ENCODE measurements around the gene FAM161B.

Gene FAM161B

GRCh38 chr14:73977896-73978295, 28.0 kb upstream of the FAM161B start:
- Histone ChIP-seq H3K4me3 (ENCODE audit: low read depth, low read length) (no peak overlapping the region), H3K4me2 (ENCODE audit: low read length) (no peak overlapping the region), H3K27ac (no peak overlapping the region), H3K4me1 (no peaks in the 10 kb centered on the region), H3K9ac (no peak overlapping the region), H3K27me3 (ENCODE audit: control insufficient read depth, insufficient read depth, low read length) (no peaks in the 10 kb centered on the region), H2AFZ (no peak overlapping the region), H3K79me2 (no peaks in the 10 kb centered on the region), H3K9me3 (ENCODE audit: control insufficient read depth, low read length) (no peaks in the 10 kb centered on the region), H3K36me3 (ENCODE audit: control insufficient read depth, insufficient read depth, low read length) (no peaks in the 10 kb centered on the region)
- TF ChIP-seq, protein P1, sequence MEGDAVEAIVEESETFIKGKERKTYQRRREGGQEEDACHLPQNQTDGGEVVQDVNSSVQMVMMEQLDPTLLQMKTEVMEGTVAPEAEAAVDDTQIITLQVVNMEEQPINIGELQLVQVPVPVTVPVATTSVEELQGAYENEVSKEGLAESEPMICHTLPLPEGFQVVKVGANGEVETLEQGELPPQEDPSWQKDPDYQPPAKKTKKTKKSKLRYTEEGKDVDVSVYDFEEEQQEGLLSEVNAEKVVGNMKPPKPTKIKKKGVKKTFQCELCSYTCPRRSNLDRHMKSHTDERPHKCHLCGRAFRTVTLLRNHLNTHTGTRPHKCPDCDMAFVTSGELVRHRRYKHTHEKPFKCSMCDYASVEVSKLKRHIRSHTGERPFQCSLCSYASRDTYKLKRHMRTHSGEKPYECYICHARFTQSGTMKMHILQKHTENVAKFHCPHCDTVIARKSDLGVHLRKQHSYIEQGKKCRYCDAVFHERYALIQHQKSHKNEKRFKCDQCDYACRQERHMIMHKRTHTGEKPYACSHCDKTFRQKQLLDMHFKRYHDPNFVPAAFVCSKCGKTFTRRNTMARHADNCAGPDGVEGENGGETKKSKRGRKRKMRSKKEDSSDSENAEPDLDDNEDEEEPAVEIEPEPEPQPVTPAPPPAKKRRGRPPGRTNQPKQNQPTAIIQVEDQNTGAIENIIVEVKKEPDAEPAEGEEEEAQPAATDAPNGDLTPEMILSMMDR (IDR thresholded peaks at IDR 0.05): no peak

- Histone ChIP-seq H2AFZ (no peak overlapping the region), H3K9ac (no peak overlapping the region), H3K4me3 (ENCODE audit: low read depth, low read length) (no peak overlapping the region), H3K27ac (no peak overlapping the region), H3K4me2 (ENCODE audit: low read length) (no peak overlapping the region), H3K27me3 (ENCODE audit: control insufficient read depth, insufficient read depth, low read length) (no peaks in the 10 kb centered on the region), H3K4me1 (no peaks in the 10 kb centered on the region), H3K79me2 (no peaks in the 10 kb centered on the region), H3K36me3 (ENCODE audit: control insufficient read depth, insufficient read depth, low read length) (no peaks in the 10 kb centered on the region), H3K9me3 (ENCODE audit: control insufficient read depth, low read length) (no peaks in the 10 kb centered on the region)
- TF ChIP-seq, protein P1 (IDR thresholded peaks at IDR 0.05): no peak
Observed at GRCh38 chr14:73976125-73976524, 26.2 kb upstream of the FAM161B start.

DNA sequence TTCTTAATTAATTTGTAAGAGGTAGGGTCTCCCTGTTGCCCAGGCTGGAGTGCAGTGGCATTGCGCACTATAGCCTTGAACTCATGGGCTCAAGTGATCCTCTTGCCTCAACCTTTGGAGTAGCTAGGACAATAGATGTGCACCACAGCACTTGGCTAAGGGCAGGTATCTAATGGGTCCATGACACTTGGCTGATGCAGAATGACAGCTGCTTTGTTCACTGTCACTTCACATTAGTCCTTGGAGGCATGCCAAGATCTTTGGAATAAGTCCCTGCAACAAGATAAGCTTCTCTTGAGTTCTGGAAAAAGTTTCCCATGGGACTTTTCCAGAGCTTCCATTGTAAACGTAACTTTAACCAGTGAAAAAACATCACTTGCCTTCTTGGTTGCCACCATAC, 23.6 kb upstream of the FAM161B start:
- no peaks in the 10 kb centered on the region for H3K79me2 ChIP-seq
- H3K9me3 ChIP-seq (ENCODE audit: control insufficient read depth, low read length): no peaks in the 10 kb centered on the region
- no peaks in the 10 kb centered on the region for H3K36me3 ChIP-seq (ENCODE audit: control insufficient read depth, insufficient read depth, low read length)
- H3K4me3 ChIP-seq (ENCODE audit: low read depth, low read length): no peak overlapping the region
- H3K9ac ChIP-seq: no peak overlapping the region
- no peaks in the 10 kb centered on the region for H3K27me3 ChIP-seq (ENCODE audit: control insufficient read depth, insufficient read depth, low read length)
- no peak overlapping the region for H3K4me2 ChIP-seq (ENCODE audit: low read length)
- TF ChIP-seq, protein P1 (IDR thresholded peaks at IDR 0.05): no peak
- no peak overlapping the region for H2AFZ ChIP-seq
- no peak overlapping the region for H3K27ac ChIP-seq
- no peaks in the 10 kb centered on the region for H3K4me1 ChIP-seq

DNA sequence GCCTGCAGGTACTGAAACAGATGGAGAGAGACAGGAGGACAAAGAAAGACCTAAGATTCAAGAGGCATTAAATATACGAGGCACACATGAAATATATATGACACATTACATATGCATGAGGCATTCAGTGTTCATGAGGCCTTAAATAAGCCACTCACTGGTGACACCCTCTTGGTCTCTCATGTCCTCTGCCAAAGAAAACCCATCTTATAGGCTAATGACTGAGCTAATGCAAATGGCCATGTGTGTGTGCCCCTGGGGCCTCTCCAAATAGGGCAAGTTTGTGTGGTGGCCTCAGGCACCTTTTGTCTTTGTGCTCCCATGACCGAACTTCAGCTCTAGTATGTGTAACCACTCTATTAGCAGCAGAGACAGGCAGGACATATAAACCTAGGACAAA, 19.0 kb upstream of the FAM161B start:
- Histone ChIP-seq H3K9me3 (ENCODE audit: control insufficient read depth, low read length) (no peaks in the 10 kb centered on the region), H3K4me1 (no peaks in the 10 kb centered on the region), H3K79me2 (no peaks in the 10 kb centered on the region), H3K4me2 (ENCODE audit: low read length) (no peak overlapping the region), H3K9ac (no peak overlapping the region), H3K27me3 (ENCODE audit: control insufficient read depth, insufficient read depth, low read length) (no peaks in the 10 kb centered on the region), H3K36me3 (ENCODE audit: control insufficient read depth, insufficient read depth, low read length) (no peaks in the 10 kb centered on the region), H2AFZ (no peak overlapping the region), H3K4me3 (ENCODE audit: low read depth, low read length) (no peak overlapping the region), H3K27ac (no peak overlapping the region)
- TF ChIP-seq, protein P1 (IDR thresholded peaks at IDR 0.05): no peak

GRCh38 chr14:73965216-73965615, 15.3 kb upstream of the FAM161B start:
- H3K27ac ChIP-seq: no peak overlapping the region
- no peaks in the 10 kb centered on the region for H3K36me3 ChIP-seq (ENCODE audit: control insufficient read depth, insufficient read depth, low read length)
- H3K79me2 ChIP-seq: no peaks in the 10 kb centered on the region
- H2AFZ ChIP-seq: no peak overlapping the region
- H3K27me3 ChIP-seq (ENCODE audit: control insufficient read depth, insufficient read depth, low read length): no peaks in the 10 kb centered on the region
- TF ChIP-seq, protein P1 (IDR thresholded peaks at IDR 0.05): no peak
- H3K4me2 ChIP-seq (ENCODE audit: low read length): no peak overlapping the region
- no peak overlapping the region for H3K4me3 ChIP-seq (ENCODE audit: low read depth, low read length)
- H3K9me3 ChIP-seq (ENCODE audit: control insufficient read depth, low read length): no peaks in the 10 kb centered on the region
- H3K9ac ChIP-seq: no peak overlapping the region
- no peaks in the 10 kb centered on the region for H3K4me1 ChIP-seq
